KOPT-K1 (cell line): ENCODE measurements around the gene ARID5B.
"Not testable (repeated sequence)": the region's sequence is repeated elsewhere in the genome, so short reads cannot be mapped to it uniquely, and the experiment has no call there.

Source experiments
- H3K27ac ChIP-seq: fragments of 200-600 bp; sonication (generic); 2 replicates; pipeline ENCODE4 v1.5.1; 2016; ENCODE audit warnings: antibody characterized with exemption, mild to moderate bottlenecking, low read depth, low read length; ENCODE audit not compliant: poor library complexity, severe bottlenecking
- H3K36me3 ChIP-seq: fragments of 200-600 bp; sonication (generic); 2 replicates; pipeline ENCODE4 v1.5.1; 2017; ENCODE audit warnings: antibody characterized with exemption, mild to moderate bottlenecking, low read length, moderate library complexity; ENCODE audit not compliant: insufficient read depth
- H3K9me3 ChIP-seq: fragments of 200-600 bp; sonication (generic); 2 replicates; pipeline ENCODE4 v1.5.1; 2017; ENCODE audit warnings: antibody characterized with exemption, low read length, mild to moderate bottlenecking; ENCODE audit not compliant: insufficient read depth, poor library complexity, severe bottlenecking

The ARID5B gene

GRCh38 chr10:62021978-62022802 lies 120.7 kb downstream of the ARID5B start:
- Histone ChIP-seq H3K36me3 (peaks cover 6% of the 10 kb centered on the region; the same call in 1 of the 2 replicates), H3K27ac (no peak overlapping the region), H3K9me3 (peaks cover 6% of the 10 kb centered on the region)

DNA sequence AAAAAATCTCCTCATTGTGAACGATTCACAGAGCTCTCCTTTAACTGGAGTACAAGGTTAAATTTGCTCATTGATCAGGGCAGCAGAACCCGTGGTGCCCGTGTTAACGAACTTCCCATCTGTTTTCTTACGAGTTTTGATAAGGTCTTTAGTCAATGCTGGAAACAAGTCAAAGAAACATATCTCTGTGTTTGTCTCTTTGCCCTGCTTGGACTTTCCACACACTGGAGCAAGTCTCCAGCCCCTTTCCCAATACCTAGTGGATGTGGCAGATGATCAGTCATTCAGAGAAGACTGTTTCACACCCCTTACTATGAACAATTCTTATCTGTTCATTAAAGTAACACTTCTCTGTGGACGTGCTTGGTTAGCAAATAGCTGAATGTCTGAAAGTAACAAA lies 121.3 kb downstream of the ARID5B start:
- peaks cover 6% of the 10 kb centered on the region; the same call in 1 of the 2 replicates for H3K36me3 ChIP-seq
- H3K9me3 ChIP-seq = peaks cover 6% of the 10 kb centered on the region
- H3K27ac ChIP-seq = no peak overlapping the region

DNA sequence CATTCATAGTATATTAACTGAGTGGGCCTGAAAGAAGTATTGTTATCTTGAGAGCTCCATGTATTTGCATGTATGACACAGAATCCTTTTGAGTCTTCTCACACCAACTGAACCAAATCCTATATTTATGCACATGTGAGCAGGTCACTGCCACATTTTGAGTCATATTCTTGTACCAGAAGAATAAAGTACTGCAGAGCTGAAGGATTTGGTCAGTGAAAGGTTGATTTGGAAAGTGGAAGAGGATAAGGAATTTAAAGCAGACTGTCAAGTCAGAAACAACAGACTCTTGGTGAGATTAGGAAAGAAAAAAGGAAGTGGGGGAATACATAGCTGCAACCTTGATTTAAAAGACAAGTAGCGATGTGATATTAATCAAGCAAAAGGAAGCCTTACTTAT lies 121.8 kb downstream of the ARID5B start:
- Histone ChIP-seq H3K27ac (no peak overlapping the region), H3K36me3 (peaks cover 6% of the 10 kb centered on the region; the same call in 1 of the 2 replicates), H3K9me3 (peaks cover 6% of the 10 kb centered on the region)

GRCh38 chr10:62024026-62024701 lies 122.7 kb downstream of the ARID5B start:
- Histone ChIP-seq H3K27ac (no peak overlapping the region), H3K36me3 (peaks cover 6% of the 10 kb centered on the region; the same call in 1 of the 2 replicates), H3K9me3 (peaks cover 6% of the 10 kb centered on the region)

DNA sequence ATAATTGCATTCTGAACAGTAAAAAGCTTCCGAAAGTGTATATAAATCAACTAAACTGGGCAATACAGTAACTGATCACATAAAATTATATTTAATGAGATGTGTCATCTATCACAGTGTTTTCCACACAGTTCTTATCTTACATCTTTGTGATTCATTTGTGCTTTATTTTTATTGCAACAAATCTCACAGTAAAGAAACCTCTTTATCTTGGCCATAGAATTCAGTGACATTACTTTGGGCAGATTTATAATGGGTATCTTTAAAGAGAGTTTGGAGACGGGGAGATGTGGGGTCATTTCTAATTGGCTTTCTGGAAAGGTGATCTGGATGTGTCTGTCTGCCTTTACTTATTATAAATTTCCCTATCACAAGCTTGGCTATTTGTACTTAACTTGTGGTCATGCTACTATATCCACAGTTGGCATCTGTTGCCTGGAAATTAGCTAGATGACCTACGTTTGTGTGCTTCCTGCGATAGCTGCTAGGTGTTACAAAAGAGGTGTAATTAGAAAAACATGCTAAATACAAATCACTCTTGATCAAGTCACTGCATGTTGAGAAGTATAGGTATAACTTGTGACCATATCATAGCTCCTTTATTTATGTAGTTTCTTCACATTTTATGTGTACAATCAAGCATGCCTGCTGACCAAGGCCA lies 123.8 kb downstream of the ARID5B start:
- Histone ChIP-seq H3K9me3 (peaks cover 6% of the 10 kb centered on the region), H3K36me3 (no peaks in the 10 kb centered on the region)

DNA sequence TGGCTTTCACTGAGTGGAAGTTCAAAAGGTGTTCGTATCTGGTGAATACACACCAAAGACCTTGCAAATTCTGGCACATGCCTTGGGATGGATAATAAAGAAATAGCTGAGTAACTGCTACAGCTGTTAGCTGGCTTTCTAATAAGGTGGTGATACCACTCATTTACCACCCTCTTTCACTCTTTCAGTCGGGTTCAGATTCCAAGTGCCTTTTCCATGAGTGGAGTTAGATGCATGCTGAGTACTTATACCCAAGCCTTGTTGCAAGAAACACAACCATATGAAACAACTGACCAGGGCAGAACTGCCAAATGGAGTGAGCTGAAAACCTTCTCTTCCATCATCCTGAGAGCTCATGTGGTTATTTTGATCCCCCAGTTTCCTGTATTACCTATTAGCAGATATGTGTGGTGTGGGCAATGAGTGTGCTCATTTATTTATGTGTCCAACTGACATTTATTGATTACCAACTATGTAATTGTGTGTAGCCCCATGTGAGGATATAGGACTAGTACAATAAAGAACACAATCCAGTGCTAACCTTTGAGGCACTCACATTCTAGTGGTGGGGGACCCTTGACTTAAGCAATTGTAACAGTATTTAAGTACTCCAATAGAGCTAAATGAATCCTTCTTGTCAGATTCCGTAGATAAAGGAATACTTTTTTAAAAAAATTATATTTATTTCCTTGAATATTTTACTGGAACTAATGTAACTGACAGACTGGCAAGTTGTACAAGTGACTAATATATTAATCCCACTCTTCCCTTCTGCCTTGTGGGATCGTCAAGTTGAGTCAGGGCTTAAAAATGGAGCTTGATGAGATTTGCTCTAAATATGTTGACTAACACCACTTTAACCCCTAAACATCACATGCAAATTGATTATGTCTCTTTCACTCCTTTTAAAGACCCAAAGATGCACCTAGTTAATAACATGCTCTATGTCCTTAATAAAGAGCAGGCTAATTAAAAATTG lies 124.7 kb downstream of the ARID5B start:
- Histone ChIP-seq H3K27ac (no peak overlapping the region), H3K36me3 (no peaks in the 10 kb centered on the region), H3K9me3 (peaks cover 6% of the 10 kb centered on the region)

More for the DNA sequence above, 123.8 kb downstream of the ARID5B start:
- H3K27ac ChIP-seq = no peak overlapping the region

DNA sequence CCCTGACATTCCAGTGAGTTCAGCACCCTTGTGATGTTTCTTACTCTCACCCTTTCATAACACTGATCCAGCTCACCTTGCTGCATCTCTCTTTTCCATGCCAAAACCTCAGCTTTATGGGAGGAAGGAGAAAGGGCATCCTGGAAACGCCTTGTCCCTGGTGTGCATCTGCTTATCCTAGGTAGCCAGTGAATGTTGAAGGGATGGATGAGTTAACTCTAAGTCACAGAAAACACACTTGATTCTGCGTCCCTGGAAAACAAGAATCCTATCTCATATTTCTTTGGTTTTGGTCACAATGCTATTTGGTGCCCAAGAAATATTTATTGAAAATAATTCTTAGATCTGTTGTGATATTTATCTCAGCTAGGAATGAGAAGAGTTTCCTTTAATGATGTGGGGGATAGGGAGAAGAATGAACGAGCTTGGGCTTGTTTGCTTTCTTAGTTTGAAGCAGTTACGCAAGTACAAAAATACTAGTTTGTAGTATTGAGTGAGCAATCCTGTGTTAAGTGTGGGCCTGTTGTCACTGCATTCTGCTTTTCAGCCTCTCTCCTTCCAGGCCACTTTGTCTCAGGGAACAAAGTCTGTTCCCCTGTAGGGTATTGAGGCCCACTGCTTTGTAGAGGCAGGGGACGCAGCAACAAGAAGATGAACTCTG lies 126.5 kb downstream of the ARID5B start:
- Histone ChIP-seq H3K27ac (no peak overlapping the region), H3K9me3 (peaks cover 3% of the 10 kb centered on the region), H3K36me3 (no peaks in the 10 kb centered on the region)

DNA sequence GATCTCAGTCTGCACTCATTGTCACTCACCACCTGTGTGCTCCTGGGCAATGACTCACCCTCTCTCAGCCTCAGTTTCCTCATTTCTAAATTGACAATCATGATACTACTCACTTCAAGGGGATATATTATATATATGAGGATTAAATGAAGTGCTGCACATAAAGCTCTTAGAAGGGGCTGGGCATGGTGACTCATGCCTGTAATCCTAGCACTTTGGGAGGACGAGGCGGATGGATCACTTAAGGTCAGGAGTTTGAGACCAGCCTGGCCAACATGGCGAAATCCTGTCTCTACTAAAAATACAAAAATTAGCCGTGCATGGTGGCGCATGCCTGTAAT lies 127.0 kb downstream of the ARID5B start:
- not testable (repeated sequence) for H3K9me3 ChIP-seq, H3K36me3 ChIP-seq, H3K27ac ChIP-seq

DNA sequence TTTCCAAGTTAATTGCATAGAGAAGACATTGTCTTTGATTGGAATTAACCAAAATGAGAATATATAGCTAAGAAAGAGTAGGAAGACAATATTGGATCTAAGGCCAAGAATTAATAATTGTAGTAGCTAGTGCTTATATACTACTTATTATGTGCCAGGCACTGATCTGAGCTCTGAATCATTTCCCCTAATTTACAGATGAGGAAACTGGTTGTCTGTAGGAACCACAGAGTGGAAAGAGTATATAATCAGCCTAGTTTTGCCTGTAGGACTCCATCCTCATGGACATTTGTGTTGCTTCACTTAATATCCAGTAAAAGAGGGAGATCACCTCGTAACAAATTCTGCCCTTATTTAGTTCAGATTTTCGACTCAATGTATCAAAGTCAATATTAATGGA lies 127.9 kb downstream of the ARID5B start:
- no peak overlapping the region for H3K27ac ChIP-seq

GRCh38 chr10:62031507-62031906 lies 130.0 kb downstream of the ARID5B start:
- H3K27ac ChIP-seq = peak overlapping the region; percentile 27
- no peaks in the 10 kb centered on the region for H3K36me3 ChIP-seq
- H3K9me3 ChIP-seq = no peaks in the 10 kb centered on the region

More for the DNA sequence above, 127.9 kb downstream of the ARID5B start:
- no peaks in the 10 kb centered on the region for H3K9me3 ChIP-seq
- no peaks in the 10 kb centered on the region for H3K36me3 ChIP-seq

- peak overlapping the region; percentile 7 for H3K27ac ChIP-seq
- H3K36me3 ChIP-seq = no peaks in the 10 kb centered on the region
- H3K9me3 ChIP-seq = no peaks in the 10 kb centered on the region
Measured at GRCh38 chr10:62033125-62033524, 131.6 kb downstream of the ARID5B start.

DNA sequence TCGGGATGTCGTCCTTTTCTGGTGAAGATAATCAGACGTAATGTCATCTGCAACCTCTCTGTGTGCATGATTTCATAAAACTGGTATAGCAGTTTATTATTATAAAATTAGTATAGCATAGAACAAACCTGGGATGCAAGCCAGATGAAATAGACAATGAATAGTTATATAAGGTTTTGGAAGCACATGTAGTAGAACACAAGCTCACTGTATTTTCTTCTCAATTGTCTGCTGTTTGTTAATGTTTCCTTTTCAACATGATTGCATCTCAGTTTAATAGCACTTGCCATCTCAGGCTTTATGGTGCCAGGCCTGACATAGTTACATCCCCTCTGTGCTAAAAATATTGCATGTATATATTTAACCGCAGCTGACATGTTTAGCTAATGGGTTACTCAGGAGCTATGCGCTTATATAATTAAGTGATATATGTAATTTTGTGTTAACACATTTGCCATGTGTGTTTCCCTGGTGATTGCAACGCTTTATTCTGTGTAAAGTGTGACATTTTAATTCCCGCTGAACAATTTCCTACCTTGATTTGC lies 132.7 kb downstream of the ARID5B start:
- no peak overlapping the region for H3K27ac ChIP-seq
- no peaks in the 10 kb centered on the region for H3K36me3 ChIP-seq
- no peaks in the 10 kb centered on the region for H3K9me3 ChIP-seq

GRCh38 chr10:62036186-62037081 lies 134.9 kb downstream of the ARID5B start:
- peak overlapping the region; percentile 69 for H3K27ac ChIP-seq
- H3K9me3 ChIP-seq = no peaks in the 10 kb centered on the region
- no peaks in the 10 kb centered on the region for H3K36me3 ChIP-seq
